GM18517 (cell line): ENCODE results near the gene SCYL1.

Experiments used
- ATAC-seq: cut with Tn5 transposase; IDR thresholded peaks from one replicate; pipeline ENCODE4 v1.9.1; 2021; ENCODE audit warnings: mild to moderate bottlenecking, moderate library complexity; ENCODE audit not compliant: unreplicated experiment

The SCYL1 gene

GRCh38 chr11:65532388-65533064 lies 7.6 kb downstream of the SCYL1 start:
- ATAC-seq = no peak

DNA sequence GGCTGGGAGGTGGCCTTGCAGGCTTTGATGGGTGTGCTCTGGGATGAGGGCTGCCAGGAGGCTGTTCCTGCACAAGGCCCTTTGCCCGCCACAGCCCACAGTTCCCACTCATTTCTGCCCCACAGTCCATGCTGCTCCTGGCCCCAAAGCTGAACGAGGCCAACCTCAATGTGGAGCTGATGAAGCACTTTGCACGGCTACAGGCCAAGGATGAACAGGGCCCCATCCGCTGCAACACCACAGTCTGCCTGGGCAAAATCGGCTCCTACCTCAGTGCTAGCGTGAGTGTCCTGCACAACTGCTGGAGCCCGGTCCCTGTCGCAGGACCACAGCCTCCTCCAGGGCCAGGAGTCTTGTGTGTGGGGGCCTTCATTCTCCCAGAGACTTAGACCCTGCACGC lies 10.2 kb downstream of the SCYL1 start:
- no peak for ATAC-seq

GRCh38 chr11:65536412-65537295 lies 11.8 kb downstream of the SCYL1 start:
- ATAC-seq = no peak

- no peak for ATAC-seq
Measured at GRCh38 chr11:65537296-65537597, 12.4 kb downstream of the SCYL1 start.

DNA sequence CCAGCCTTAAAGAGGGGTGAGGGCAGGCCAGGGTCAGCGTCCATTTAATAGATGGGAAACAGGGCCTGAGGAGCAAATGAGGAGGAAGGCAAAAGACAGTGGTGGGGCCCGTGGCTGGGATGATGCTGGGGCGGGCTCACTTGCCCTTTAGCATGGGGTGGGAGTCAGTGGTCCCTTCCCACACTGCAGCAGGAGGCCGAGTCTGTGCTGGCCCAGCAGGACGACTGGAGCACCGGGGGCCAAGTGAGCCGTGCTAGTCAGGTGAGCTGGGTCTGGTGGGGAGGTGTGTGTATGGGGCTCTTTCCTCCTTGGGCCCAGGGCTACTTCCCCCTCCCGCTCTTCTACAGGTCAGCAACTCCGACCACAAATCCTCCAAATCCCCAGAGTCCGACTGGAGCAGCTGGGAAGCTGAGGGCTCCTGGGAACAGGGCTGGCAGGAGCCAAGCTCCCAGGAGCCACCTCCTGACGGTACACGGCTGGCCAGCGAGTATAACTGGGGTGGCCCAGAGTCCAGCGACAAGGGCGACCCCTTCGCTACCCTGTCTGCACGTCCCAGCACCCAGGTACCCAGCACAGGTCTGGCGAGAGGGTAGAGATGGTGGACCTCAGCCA lies 12.8 kb downstream of the SCYL1 start:
- ATAC-seq = no peak

DNA sequence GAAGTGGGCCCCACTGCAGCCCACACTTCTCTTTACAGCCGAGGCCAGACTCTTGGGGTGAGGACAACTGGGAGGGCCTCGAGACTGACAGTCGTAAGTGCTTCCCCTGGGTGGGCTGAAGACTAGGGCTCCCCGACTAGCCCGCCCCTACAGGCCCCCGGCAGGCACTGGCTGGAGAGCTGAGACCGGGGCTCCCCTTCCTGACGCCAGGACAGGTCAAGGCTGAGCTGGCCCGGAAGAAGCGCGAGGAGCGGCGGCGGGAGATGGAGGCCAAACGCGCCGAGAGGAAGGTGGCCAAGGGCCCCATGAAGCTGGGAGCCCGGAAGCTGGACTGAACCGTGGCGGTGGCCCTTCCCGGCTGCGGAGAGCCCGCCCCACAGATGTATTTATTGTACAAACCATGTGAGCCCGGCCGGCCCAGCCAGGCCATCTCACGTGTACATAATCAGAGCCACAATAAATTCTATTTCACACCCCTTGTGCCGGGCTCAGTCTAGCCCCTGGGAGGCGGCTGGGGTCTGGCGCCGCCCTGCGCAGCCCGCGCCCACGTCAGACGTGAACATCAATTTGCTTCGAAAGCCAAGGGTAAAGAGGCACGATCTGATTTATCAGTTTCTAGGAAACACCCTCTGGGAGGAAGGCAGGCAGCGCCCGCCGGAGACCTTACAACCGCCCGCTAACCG lies 13.5 kb downstream of the SCYL1 start:
- no peak for ATAC-seq

- ATAC-seq = no peak
Measured at GRCh38 chr11:65538915-65539743, 14.2 kb downstream of the SCYL1 start.

DNA sequence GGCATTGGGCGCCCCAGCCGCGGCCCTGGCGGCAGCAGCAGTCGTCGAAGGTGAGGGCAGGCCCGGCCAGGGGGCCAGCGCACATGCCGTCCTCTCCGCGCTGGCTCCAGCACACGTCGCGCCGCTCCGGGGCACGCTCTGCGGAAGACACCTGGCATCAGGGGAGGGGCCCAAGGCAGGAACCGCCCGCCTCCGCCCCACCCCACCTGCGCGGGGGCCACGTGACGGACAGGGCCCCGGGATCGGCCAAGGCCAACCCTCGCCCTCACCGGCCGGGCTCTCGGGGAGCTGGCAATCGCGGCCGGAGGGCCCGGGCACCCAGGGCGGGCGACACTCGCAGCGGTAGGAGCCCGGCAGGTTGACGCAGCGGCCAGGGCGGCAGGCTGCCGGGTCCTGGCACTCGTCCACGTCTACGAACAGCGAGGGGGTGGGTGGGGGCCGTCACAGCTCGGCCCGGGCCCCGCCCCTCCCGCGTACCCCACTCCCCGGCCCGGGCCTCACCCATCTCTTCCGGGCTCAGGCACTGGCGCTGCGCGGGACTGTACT lies 14.9 kb downstream of the SCYL1 start:
- ATAC-seq = peak; percentile 57

GRCh38 chr11:65540290-65541092 lies 15.6 kb downstream of the SCYL1 start:
- peak; percentile 58 for ATAC-seq

- no peak for ATAC-seq
Measured at GRCh38 chr11:65541093-65541982, 16.5 kb downstream of the SCYL1 start.

- ATAC-seq = no peak
Measured at GRCh38 chr11:65542738-65543390, 18.0 kb downstream of the SCYL1 start.

DNA sequence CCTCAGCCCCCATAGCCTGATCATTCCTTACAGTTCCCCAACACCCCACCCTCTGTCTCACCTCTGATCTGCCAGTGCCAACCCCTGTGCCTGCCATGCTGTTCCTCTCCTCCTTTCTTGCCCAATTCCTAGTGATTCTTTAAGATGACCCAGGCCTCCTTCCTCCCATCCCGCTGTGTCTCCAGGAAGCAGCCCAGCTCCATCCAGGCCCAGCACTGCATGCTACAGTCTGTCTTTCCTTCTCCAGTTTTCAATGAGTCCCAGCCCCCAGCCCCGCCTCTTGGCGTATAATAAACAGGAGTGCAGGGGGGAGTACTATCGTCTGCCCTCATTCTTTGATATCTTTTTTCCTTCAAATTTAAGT lies 21.0 kb downstream of the SCYL1 start:
- ATAC-seq = no peak

DNA sequence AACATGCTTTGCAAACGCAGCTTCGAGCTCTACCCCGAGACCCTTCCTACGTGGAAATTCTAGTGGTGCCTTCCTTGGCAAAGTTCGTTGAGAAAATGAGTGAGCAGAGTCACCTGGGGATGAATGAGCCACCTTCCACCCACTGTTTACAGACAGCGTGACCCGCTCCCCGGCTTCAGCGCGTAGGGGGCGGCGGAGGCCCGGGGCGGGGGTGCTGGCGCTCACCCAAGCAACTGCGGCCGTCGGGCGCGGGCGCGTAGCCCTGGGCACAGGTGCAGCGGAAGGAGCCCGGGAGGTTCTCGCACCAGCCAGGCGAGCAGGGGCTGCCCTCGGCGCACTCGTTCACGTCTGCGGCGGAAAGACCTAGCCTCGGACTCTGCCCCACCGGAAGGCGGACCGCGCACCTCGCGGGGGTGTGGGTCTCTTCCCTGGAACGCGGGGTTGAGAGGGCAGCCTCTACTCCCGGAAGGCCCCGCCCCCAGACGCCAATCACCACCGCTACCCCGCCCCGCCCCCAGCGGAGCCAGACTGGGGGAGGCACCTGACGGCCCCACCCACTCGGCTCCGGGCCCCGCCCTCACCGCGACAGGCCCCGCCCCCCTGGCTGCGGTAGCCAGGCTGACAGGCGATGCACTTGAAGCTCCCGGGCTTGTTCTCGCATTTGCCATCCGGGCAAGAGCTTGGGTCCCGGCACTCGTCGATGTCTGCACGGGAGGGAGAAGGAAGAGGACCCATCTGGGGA lies 21.5 kb downstream of the SCYL1 start:
- peak; percentile 45 for ATAC-seq

DNA sequence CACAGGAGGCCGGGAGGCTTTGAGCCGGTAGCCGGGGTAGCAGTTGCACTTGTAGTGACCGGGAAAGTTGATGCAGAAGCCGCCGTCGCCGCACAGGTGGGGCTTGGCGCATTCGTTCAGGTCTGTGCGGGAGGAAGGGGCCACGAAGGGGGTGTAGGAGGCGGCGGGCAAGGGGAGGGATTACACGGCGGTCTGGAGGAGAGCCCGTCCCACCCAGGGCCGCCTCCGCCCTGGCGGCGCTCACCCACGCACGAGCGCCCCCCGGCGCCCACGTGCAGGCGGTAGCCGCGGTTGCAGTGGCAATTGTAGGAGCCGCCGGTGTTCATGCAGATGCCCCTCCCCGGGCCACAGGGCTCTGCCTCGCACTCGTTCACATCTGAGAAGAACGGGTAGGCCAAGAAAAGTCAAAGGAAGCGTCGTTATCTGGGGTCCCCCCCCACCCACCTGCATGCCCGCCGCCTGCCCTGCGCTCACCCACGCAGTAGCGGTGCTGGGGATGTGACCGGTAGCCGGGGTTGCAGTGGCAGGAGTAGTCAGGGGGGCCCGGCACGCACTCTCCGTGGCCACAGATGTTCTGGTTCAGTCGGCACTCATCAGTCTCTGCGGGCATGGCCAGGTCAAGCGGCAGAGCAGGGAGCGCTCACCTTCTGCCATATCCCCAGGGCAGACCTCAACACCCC lies 22.7 kb downstream of the SCYL1 start:
- ATAC-seq = no peak

GRCh38 chr11:65548395-65548794 lies 23.5 kb downstream of the SCYL1 start:
- ATAC-seq = no peak

GRCh38 chr11:65549096-65549495 lies 24.2 kb downstream of the SCYL1 start:
- ATAC-seq = no peak
